HL-60 (cell line): Measurements from ENCODE around the gene LGI1.

Experiments
- POLR2AphosphoS5 ChIP-seq: IDR thresholded peaks from 2 replicates; pipeline ENCODE4 v1.6.1; 2012; ENCODE audit warnings: low read depth
- TF ChIP-seq, protein P1 (sequence below): IDR thresholded peaks from one replicate; pipeline ENCODE4 v1.5.1; 2011; ENCODE audit warnings: low read length, control low read depth, inconsistent platforms; ENCODE audit not compliant: insufficient read depth

DNA sequence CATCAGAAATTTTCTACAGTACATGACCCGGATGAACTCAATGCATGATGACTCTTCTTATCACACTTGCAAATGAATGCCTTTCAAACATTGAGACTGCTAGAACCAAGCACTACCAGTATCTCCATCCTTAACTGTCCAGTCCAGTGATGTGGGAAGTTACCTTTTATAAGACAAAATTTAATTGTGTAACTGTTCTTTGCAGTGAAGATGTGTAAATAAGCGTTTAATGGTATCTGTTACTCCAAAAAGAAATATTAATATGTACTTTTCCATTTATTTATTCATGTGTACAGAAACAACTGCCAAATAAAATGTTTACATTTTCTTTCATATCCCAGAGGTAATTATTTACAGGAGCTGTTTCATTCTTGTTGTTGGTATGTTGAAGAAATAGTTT lies 40.1 kb downstream of the LGI1 start:
- no peak for TF ChIP-seq POLR2AphosphoS5
- TF ChIP-seq, protein P1, sequence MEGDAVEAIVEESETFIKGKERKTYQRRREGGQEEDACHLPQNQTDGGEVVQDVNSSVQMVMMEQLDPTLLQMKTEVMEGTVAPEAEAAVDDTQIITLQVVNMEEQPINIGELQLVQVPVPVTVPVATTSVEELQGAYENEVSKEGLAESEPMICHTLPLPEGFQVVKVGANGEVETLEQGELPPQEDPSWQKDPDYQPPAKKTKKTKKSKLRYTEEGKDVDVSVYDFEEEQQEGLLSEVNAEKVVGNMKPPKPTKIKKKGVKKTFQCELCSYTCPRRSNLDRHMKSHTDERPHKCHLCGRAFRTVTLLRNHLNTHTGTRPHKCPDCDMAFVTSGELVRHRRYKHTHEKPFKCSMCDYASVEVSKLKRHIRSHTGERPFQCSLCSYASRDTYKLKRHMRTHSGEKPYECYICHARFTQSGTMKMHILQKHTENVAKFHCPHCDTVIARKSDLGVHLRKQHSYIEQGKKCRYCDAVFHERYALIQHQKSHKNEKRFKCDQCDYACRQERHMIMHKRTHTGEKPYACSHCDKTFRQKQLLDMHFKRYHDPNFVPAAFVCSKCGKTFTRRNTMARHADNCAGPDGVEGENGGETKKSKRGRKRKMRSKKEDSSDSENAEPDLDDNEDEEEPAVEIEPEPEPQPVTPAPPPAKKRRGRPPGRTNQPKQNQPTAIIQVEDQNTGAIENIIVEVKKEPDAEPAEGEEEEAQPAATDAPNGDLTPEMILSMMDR, result no peak
